Kidney (tissue), 14 donors: Measurements from ENCODE around the gene KRTAP2-4. TPM values are rescaled to one million over a fixed set of nuclear protein-coding genes. Genes with fewer than 3 reads are reported as not detected.
"Not testable (repeated sequence)": the region's sequence is repeated elsewhere in the genome, so short reads cannot be mapped to it uniquely, and the experiment has no call there.

Experiments used
- DNase-seq, 5 donors: peaks; one replicate each; pipeline ENCODE4 v3.0.0-alpha.2; 2013 to 2020
- FAIRE-seq: peaks from 2 replicates; lab custom pipeline; 2012; peaks lifted over from hg19 to GRCh38; lab: Jason Lieb, UNC
- H3K27ac ChIP-seq, 2 donors: one replicate each; pipeline ENCODE4 v1.7.0; 2013; ENCODE audit warnings: low read depth in 2 of 2, low read length in 2 of 2, inconsistent platforms in 1 of 2
- H3K27me3 ChIP-seq: one replicate; pipeline ENCODE4 v1.7.1; 2013; ENCODE audit warnings: low read length, inconsistent platforms; ENCODE audit not compliant: control insufficient read depth, insufficient read depth
- H3K36me3 ChIP-seq, 3 donors: one replicate each; pipeline versions ENCODE4 v1.7.0 to v1.7.1; 2013; ENCODE audit warnings: low read length in 3 of 3, control low read depth in 1 of 3, inconsistent platforms in 1 of 3; ENCODE audit not compliant: insufficient read depth in 3 of 3, control insufficient read depth in 2 of 3
- H3K4me1 ChIP-seq, 3 donors: one replicate each; pipeline versions ENCODE4 v1.7.0 to v1.7.1; 2013; ENCODE audit warnings: low read length in 3 of 3, inconsistent platforms in 1 of 3, low read depth in 1 of 3; ENCODE audit not compliant: control insufficient read depth in 2 of 3, insufficient read depth in 2 of 3
- H3K4me3 ChIP-seq, 3 donors: one replicate each; pipeline versions ENCODE4 v1.7.0 to v1.8.1; 2013; ENCODE audit warnings: low read length in 3 of 3, control low read depth in 1 of 3, inconsistent platforms in 1 of 3
- H3K9ac ChIP-seq, 3 donors: one replicate each; pipeline versions ENCODE4 v1.7.0 to v1.7.1; 2013; ENCODE audit warnings: low read length in 3 of 3, control low read depth in 1 of 3, inconsistent platforms in 1 of 3
- H3K9me3 ChIP-seq, 3 donors: one replicate each; pipeline versions ENCODE4 v1.7.0 to v1.7.1; 2013; ENCODE audit warnings: low read length in 3 of 3, control low read depth in 1 of 3, inconsistent platforms in 1 of 3; ENCODE audit not compliant: control insufficient read depth in 2 of 3, insufficient read depth in 1 of 3
- intact Hi-C: fragments of 100-400 bp; cut with DNase I; formaldehyde crosslinking; loops from one replicate; pipeline ENCODE4 v1.11.1; 2022
- polyA plus RNA-seq: library from polyadenylated mRNA; stranded (reverse); fragments of 350-450 nt; fragmentation: Illumina TruSeq; extraction: RNeasy Lipid Tissue Mini Kit (QIAGEN cat#74804); gene quantifications from one replicate; pipeline ENCODE4 v1.2.3, GENCODE V29; 2014; ENCODE audit warnings: low read depth, low replicate concordance; ENCODE audit not compliant: insufficient read depth
- total RNA-seq: library from RNA; stranded (reverse); fragmentation: NEBNext Ultra II Directional; extraction: Animal tissue kit (Norgen Biotek cat#: 25700); gene quantifications from one replicate; pipeline ENCODE4 v1.2.1, GENCODE V29; 2021
- TF ChIP-seq, protein P1 (sequence below): IDR thresholded peaks from 3 replicates; pipeline ENCODE4 v1.5.1; 2012; ENCODE audit warnings: mild to moderate bottlenecking, moderate library complexity, borderline replicate concordance; ENCODE audit not compliant: insufficient read depth; ENCODE audit errors: extremely low read depth
- donor health status: control.
- donor health status: control.
- donor health status: control.
- donor health status: control.
- donor health status: control.
- donor health status: DM: yes; HTN: yes; CAD: no.
- donor health status: Normal renal cell carcinoma (clear cell type).

The KRTAP2-4 gene
- total and polyA plus RNA-seq, 2 donors from 2014 or later: not detected

DNA sequence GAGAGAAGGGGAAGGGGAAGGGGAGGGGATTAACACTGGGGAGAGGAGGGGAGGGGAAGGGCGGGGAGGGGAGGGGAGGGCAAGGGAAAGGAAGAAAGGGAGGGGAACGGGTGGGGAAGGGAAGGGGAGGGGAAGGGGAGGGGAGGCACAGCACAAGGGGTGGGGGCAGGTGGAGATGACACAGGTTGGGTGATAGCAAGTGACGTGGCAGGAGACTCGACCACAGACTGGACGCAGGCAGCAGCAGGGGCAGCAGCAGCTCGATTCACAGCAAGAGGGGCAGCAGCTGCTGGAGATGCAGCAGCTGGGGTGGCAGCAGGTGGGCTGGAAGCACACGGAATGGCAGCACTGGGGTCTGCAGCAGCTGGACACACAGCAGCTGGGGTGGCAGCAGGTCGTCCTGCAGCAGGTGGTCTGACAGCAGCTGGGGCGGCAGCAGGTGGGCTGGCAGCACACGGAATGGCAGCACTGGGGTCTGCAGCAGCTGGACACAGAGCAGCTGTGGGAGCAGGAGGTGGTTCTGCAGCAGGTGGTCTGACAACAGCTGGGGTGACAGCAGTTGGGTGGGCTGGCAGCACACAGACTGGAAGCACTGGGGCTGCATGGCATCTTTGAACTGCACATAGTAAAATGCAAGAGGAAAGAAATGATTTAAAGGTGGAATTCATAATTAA, 36.0 kb upstream of the KRTAP2-4 start, which contains the start of gene KRTAP4-16:
Gene KRTAP4-16 (minus strand): TSS at position 624 of the 674 bp plus-strand sequence. CDS start 0 bp downstream, at position 624.
- intact Hi-C loops: no loop called here
- Histone ChIP-seq H3K27me3 (no peaks in the 10 kb centered on the region), H3K9me3 (no peaks in the 10 kb centered on the region), H3K9ac (no peak within 1 kb of the TSS), H3K36me3 (no peaks in the 10 kb centered on the region), H3K27ac (no peak within 1 kb of the TSS), H3K4me1 (no peaks in the 10 kb centered on the region), H3K4me3 (no peak within 1 kb of the TSS)
- FAIRE-seq: no peak
- DNase-seq: no peak
- TF ChIP-seq, protein P1, sequence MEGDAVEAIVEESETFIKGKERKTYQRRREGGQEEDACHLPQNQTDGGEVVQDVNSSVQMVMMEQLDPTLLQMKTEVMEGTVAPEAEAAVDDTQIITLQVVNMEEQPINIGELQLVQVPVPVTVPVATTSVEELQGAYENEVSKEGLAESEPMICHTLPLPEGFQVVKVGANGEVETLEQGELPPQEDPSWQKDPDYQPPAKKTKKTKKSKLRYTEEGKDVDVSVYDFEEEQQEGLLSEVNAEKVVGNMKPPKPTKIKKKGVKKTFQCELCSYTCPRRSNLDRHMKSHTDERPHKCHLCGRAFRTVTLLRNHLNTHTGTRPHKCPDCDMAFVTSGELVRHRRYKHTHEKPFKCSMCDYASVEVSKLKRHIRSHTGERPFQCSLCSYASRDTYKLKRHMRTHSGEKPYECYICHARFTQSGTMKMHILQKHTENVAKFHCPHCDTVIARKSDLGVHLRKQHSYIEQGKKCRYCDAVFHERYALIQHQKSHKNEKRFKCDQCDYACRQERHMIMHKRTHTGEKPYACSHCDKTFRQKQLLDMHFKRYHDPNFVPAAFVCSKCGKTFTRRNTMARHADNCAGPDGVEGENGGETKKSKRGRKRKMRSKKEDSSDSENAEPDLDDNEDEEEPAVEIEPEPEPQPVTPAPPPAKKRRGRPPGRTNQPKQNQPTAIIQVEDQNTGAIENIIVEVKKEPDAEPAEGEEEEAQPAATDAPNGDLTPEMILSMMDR: no peak

DNA sequence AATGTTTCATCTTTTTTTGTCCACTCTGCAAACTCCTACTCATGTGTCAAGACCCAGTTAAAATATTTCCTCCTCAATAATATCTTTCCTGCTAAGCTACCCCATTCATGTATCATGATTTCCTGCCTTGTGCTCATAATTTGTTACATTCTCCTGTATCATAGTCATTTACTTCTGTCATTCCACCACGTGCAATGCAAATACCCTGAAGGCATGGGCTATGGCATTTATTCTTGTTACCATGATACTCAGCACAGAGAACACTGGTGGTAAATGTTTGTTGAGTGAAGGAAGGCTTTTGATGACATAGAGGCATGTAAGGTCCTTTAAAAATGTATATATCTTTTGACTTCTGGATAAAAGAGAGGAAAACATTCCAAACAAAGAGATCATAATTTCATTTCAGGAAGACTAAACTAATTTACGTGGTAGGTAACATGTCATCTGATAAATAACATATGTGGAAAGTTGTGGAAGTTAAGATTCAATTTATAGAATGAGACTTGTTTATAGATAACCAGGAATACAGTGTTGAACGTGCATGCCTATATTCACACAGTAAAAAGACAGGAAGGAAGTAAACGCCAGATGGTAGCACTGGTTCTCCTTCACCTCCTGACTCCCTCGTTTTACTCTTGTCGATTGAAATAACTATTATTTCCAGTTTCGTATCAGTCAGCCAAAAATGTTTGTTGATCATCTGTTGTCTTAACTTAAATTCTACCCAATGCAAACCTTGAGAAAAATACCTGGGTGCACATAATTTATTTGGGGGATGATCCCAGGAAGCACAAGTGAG, 34.2 kb upstream of the KRTAP2-4 start:
- DNase-seq, FAIRE-seq: not testable (repeated sequence)

DNA sequence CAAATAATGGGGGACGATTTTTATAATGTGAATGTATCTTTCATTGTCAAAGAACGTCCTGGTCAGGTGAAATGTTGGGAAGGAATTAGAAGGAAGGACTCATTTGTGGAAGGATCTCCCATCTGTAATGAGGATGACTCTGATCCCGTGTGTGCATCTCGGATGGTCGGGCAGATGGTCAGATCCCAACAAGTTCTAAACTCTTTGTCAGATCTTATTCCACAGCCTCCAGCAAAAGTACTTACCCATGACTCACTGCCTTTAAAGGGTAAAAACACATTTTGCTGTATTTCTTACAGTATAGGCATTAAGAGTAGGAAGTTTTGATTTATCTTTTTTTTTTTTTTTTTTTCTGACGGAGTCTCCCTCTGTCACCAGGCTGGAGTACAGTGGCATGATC, 32.8 kb upstream of the KRTAP2-4 start:
- no peak for FAIRE-seq
- H3K4me1 ChIP-seq: no peaks in the 10 kb centered on the region
- H3K27me3 ChIP-seq: no peaks in the 10 kb centered on the region
- H3K27ac ChIP-seq: no peak overlapping the region
- intact Hi-C loops: no loop called here
- no peak overlapping the region for H3K9ac ChIP-seq
- no peak overlapping the region for H3K4me3 ChIP-seq
- TF ChIP-seq, protein P1: no peak
- no peaks in the 10 kb centered on the region for H3K36me3 ChIP-seq
- no peaks in the 10 kb centered on the region for H3K9me3 ChIP-seq
- no peak for DNase-seq

More for the DNA sequence above, 34.2 kb upstream of the KRTAP2-4 start:
- H3K4me1 ChIP-seq, H3K27me3 ChIP-seq, H3K9ac ChIP-seq, H3K27ac ChIP-seq, H3K4me3 ChIP-seq, intact Hi-C loops, H3K36me3 ChIP-seq, H3K9me3 ChIP-seq: not testable (repeated sequence)

DNA sequence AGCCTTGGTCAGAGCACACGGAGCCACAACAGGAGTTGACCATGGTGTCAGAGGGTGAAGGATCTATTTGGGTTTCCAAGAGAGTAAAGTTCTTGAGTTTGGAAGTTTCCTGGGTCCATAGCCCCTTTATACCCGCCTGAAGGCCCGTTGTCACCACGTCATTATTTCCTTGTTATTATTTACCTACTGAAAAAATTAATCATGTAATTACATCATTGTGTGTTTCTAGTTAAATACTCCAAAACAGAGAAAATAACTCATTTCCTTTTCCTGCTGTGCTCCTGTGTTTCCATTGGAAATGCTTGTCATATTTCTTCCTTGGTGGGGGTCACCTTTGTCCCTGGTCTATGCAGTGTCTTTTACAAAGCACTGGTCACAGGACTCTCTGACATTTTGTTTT, 32.4 kb upstream of the KRTAP2-4 start, which contains the start of gene KRTAP4-8:
Gene KRTAP4-8 (minus strand): TSS at position 101 of the 400 bp plus-strand sequence. CDS start 58 bp downstream, at position 43.
- no peak within 1 kb of the TSS for H3K9ac ChIP-seq
- no peaks in the 10 kb centered on the region for H3K27me3 ChIP-seq
- H3K4me1 ChIP-seq: no peaks in the 10 kb centered on the region
- H3K36me3 ChIP-seq: no peaks in the 10 kb centered on the region
- TF ChIP-seq, protein P1: no peak
- no peak for DNase-seq
- intact Hi-C loops: no loop called here
- no peak for FAIRE-seq
- H3K27ac ChIP-seq: no peak within 1 kb of the TSS
- H3K9me3 ChIP-seq: no peaks in the 10 kb centered on the region
- no peak within 1 kb of the TSS for H3K4me3 ChIP-seq
